Spleen (tissue), 7 donors: ENCODE data around the gene EPHX1.

ENCODE experiments used
- POLR2A ChIP-seq, 3 donors: fragments of 450-650 bp; IDR thresholded peaks; one replicate each; pipeline ENCODE4 v1.5.1; 2017; ENCODE audit warnings: antibody characterized with exemption in 3 of 3, mild to moderate bottlenecking in 1 of 3
- TF ChIP-seq, protein P1 (sequence below), 11 experiments: fragments of 200-600 bp in 7 of 11; fragments of 450-650 bp in 4 of 11; sonication (generic) in 4 of 11; IDR thresholded peaks in 8 of 11; conservative IDR thresholded peaks in 3 of 11; 1 replicate in 7 of 11; 2 replicates in 4 of 11; pipeline versions ENCODE4 v1.4.0 to v1.8.0; 2016 to 2021; ENCODE audit warnings: antibody characterized with exemption in 11 of 11, inconsistent platforms in 4 of 11, mild to moderate bottlenecking in 1 of 11
- donor health status: DM: no; HTN: no; CAD: no; lungs with moderate emphysema.
- donor health status: DM: no; HTN: no; CAD: no.
- donor health status: DM: no; HTN: no; CAD: no.

DNA sequence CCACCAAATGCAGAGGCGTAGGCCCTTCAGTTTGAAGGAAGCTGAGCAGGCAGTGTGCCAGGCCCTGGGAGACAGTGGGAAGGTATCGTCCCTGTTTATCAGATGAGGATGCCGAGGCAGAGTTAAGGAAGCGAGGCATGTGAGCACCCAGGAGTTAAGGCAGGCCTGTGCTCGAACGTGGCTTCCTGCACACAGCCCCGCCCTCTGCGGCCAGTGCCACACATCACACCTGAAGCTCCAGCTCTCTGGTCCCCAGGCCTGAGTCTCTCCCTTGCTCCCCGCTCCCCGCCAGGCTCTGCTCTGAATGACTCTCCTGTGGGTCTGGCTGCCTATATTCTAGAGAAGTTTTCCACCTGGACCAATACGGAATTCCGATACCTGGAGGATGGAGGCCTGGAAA is 32.1 kb downstream of the EPHX1 start:
- TF ChIP-seq, protein P1, sequence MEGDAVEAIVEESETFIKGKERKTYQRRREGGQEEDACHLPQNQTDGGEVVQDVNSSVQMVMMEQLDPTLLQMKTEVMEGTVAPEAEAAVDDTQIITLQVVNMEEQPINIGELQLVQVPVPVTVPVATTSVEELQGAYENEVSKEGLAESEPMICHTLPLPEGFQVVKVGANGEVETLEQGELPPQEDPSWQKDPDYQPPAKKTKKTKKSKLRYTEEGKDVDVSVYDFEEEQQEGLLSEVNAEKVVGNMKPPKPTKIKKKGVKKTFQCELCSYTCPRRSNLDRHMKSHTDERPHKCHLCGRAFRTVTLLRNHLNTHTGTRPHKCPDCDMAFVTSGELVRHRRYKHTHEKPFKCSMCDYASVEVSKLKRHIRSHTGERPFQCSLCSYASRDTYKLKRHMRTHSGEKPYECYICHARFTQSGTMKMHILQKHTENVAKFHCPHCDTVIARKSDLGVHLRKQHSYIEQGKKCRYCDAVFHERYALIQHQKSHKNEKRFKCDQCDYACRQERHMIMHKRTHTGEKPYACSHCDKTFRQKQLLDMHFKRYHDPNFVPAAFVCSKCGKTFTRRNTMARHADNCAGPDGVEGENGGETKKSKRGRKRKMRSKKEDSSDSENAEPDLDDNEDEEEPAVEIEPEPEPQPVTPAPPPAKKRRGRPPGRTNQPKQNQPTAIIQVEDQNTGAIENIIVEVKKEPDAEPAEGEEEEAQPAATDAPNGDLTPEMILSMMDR (IDR thresholded peaks at IDR 0.05 in 8 of 11, conservative IDR thresholded peaks at IDR 0.05 in 3 of 11) = no peak
- TF ChIP-seq POLR2A (IDR thresholded peaks at IDR 0.05) = no peak
